GM18498 (cell line): Measurements from ENCODE around the gene SLC12A2.

Experiments
- ATAC-seq: cut with Tn5 transposase; IDR thresholded peaks from one replicate; pipeline ENCODE4 v1.9.1; 2021; ENCODE audit warnings: mild to moderate bottlenecking, moderate library complexity; ENCODE audit not compliant: unreplicated experiment

Gene SLC12A2

GRCh38 chr5:128220841-128221240 is 137.3 kb downstream of the SLC12A2 start:
- ATAC-seq = no peak

GRCh38 chr5:128224336-128224735 is 140.8 kb downstream of the SLC12A2 start:
- ATAC-seq = no peak

DNA sequence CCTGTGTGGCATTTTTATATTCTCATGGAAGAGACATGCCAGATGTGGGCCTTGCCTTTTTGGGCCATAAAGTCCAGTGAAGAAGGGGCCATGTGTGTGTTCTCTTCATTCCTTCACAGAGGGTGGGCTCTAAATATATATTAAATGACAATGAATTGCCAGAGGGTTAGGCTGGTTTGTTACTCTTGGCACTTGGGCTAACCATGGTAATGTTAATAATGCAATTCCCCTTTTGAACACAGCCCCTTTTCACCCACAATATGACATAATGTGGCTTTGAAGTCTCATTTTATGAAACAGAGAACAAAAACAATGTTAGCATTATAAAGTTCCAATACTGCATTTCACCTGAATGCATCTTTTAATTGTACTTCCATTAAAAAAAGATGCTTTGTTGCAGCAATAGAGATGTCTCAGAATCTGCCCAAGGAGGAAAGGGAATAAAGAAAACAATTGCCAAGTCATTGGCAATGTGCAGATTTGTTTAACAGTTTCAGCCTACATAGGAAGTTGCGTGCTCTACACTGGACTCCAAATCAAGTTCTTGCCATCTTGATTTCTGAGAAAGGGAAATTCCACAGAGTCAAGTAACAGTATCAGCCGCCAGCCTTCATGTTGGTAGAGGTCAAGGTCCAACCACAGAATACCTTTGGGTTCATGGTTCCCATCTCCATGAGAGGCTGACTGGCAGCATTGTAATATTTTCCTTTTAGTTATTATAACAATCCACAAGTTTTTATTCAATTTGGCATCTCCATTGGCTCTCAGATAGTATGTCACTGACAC is 141.9 kb downstream of the SLC12A2 start:
- ATAC-seq = no peak

GRCh38 chr5:128228008-128228407 is 144.4 kb downstream of the SLC12A2 start:
- no peak for ATAC-seq

DNA sequence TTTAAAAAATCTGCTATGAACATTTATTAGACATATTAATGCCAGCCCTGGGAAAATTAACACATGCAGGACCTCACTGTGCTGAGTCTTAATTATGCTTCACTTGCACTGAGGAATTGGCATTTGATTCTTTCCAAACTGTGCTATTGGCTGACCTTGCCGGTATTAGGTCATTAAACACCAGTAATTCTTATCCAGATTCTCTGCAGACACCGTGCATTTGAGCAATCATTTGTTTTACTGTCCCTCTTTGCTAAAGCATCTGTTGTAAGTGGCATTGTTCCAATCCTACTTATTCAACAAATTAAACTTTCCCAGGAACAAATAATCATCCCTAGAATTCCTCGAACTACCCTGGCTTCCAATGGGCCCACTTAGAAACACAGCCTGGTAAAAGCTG is 145.0 kb downstream of the SLC12A2 start:
- ATAC-seq = no peak

GRCh38 chr5:128234928-128235641 is 151.5 kb downstream of the SLC12A2 start:
- no peak for ATAC-seq

GRCh38 chr5:128236334-128236733 is 152.8 kb downstream of the SLC12A2 start:
- no peak for ATAC-seq

DNA sequence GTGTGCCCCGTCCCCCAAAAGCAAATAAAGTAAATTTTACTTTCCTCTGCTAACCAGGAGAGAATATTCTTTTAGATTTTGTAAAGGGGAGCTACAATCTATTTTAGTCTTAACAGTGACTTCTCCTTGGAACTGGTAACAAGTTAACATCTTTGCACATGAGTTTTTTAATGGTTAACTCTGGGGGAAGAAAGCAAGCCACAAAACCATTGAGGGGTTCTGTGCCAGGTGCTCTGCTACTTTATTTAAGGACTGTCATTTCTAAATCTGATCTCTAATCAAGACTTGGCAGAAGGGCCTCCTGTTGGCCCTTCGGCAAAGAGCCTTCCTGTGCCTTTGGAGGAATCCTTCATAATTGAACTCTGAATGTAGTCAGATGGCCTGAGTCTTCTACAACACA is 153.4 kb downstream of the SLC12A2 start:
- no peak for ATAC-seq

DNA sequence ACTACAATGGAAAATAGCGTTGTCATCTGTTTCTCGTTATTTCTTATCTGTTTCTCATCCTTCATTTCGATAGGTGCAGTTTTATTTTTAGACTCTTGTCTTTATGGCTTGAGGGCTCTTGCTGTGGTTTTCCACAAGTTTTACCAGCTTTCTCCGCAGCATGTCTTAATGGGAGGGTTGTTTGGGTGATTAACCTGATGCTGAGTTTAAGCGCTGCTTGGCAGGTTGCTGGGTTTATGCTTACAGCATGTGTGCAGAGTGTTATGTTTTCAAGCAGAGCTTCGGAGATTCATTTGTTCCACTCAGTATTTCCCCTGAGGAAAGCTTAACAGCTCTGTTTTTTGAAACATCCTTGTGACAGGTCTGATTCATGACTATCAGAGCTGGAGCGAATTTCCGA is 154.0 kb downstream of the SLC12A2 start:
- ATAC-seq = no peak
